Midbrain (tissue), 1 donor: Measurements from ENCODE around the gene ZNF580.

Experiments
- DNase-seq: peaks from one replicate; lab custom pipeline; 2025; lab: John Stamatoyannopoulos, UW

The ZNF580 gene

DNA sequence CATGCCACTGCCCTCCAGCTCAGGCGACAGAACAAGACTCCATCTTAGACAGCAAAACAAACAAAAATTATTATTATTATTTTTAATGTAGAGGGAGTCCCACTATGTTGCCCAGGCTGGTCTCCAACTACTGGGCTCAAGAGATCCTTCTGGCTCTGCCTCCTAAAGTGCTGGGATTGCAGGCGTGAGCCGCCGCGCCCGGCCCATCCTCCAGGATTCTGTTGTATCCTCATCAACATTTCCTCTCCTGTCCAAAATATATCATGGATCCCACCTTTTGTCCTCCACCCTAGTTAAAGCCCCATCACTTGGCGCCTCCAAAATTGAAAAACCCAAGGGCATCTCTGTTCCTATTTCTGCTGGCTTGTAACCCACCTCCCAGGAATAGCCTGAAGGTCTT is 17.7 kb upstream of the ZNF580 start:
- no peak for DNase-seq

DNA sequence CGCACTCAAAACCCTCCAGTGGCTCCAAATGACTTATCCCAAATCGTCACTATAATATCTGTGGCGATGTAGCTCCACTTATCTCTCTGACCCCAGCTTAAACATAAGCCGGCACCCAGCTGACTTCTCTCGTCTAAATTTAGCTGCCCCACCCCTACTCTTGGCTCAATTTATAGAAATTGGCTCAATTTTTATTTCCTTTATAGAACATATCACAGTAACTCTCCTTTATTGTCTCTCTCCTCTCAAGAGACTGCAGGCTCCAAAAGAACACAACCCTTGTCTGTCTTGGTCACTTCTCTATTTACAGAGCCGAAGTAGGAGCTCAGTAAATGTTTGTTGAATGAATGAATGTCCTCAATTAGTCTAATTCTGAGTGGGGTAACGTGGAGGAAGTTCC is 17.2 kb upstream of the ZNF580 start:
- DNase-seq, result no peak

DNA sequence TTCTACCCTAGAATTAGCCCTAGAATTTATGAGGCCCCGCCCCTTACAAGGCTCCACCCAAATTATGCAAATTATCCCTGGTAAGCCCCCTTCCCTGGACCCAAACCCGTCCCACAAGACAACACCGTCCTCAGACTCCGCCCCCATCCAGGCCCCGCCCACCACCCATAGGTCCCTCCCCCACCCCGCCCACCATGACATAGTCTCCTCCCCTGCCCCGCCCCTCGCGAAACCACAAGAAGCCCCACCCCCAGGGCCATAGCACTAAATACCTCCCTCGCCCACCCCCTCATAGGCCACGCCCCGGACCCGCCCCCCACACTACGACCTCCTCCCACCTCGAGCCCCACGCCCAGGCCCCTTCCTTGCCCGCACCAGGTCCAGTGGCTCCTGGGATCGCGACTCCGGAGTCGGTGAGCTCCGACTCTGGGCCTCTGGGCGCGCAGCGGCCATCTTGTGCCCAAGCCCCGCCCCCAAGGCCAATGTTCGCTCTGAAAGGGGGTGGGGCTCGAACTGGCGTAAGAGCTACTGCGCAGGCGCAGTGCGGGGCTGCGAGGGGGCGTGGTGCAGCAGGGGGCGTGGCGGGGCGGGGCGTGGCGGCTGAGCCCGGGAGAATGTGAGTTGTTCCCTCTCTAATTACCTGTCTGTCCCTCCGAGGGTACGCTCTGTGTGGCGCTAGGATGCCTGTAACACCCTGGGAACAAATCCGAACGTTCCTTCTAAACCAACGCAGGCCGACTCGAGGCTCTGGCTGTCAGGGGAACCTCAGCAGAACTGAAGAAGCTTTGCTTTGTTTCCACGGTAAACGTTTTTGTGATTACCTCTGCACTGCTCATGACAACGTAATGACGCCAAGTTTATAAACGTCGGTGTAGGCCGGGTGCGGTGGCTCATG is 16.4 kb upstream of the ZNF580 start, which contains the start of gene ZNF784:
Gene ZNF784 (minus strand): TSS at position 458 of the 895 bp plus-strand sequence. CDS start 5 bp downstream, at position 453.
- DNase-seq, result peak; percentile 93

DNA sequence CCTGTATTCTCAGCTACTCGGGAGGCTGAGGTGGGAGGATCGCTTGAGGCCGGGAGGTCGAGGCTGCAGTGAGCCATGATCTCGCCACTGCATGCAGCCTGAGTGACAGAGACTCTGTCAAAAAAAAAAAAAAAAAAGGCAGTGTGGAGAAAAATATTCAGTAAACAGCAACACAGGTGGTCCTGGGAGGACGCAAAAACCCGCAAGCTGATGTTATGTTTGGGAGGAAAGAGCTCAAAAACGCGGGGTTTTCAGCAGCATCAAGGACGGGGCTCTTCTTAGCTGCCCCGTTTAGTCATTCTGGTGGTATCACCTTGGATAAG is 15.8 kb upstream of the ZNF580 start:
- DNase-seq, result no peak

DNA sequence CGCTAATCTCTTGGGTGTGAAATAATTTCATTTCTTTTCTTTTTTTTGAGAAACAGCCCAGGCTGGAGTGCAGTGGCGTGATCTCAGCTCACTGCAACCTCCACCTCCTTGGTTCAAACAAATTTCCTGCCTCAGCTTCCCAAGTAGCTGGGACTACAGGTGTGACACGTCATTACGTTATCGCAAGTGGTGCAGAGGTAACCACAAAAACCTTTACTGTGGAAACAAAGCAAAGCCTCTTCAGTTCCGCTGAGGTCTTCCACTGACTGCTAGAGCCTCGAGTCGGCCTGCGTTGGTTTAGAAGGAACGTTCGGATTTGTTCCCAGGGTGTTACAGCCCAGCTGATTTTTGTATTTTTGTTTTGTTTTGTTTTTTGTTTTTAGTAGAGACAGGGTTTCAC is 14.5 kb upstream of the ZNF580 start:
- no peak for DNase-seq

DNA sequence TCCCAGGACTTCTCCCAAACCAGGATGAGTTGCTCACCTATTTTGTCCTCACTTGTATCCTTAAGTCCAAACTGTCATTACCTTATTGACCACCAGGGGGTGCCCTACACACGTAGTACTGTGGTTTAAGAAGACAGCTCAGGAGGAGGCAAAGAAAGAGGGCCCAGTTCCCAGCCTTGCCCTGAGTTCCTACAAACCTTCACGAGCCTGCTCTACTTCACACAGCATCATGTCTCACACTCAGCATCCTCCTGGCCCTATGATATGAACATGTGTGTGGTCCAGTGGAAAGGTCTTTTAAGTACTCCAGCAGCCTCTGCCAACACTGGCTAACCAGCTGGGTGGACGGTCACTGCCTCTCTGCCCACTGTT is 8.4 kb upstream of the ZNF580 start:
- DNase-seq, result peak; percentile 91

DNA sequence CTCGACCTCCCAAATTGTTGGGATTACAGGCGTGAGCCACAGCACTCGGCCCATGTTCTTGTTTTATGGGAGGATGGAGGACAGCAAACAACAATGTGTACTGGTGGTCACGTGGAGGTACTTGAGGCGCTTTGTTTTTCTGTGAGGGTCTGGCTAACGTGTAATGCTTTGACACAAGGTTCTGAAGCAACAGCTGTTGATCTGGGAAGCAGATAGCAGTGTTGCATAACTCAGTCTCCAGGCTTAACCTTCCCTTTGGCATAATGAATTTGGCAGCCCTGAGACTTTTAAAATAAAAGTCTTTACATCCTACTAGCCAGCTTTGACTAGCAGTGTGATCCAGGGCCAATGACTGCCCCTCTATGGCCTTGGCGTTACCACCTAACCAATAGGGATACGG is 6.9 kb upstream of the ZNF580 start:
- no peak for DNase-seq

DNA sequence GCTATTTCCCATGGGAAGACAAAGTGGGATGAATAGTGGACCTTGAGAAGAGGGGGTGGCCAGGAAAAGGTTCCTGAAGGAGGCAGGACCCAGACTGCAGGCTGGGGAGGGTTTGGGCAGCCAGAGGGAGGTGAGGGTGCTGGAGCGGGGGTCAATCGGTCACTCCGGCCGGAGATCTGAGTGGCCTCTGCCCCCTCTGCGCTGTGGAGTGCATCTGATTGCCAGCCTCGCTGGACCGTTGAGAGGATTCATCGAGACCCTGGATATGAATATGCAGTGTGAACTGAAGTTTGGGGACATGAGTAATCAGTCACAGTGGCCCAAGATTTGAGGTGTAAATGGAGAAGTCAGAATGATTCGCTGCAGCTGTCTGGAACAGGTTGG is 5.5 kb upstream of the ZNF580 start:
- DNase-seq, result no peak

DNA sequence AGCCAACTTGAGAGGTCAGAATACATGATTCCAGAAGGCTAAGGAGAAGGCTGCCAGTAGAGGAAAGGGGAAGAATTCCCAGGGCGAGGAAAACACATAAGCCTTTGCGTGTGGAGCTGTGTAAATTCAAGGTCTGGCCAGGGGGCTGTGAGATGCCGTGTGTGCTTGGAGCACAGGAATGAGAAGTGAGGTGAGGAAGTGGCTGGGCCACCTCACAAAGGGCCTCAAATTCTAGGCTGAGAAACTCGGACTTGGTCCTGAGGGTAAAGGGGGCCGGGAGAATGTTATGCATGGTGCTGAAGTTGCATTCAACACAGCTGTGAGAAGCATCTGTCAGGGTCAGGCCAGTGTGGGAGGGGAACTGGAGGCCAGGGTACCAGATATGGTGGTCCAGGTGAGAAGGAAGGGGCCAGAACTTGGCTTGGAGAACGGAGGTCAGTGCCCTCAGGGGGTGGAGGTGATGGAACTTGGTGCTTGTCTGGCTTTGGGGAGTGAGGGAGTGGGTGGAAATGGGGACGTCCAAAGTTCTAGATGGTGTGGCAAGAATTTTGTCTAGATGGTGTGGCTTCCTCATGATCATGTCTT is 4.9 kb upstream of the ZNF580 start:
- DNase-seq, result no peak

DNA sequence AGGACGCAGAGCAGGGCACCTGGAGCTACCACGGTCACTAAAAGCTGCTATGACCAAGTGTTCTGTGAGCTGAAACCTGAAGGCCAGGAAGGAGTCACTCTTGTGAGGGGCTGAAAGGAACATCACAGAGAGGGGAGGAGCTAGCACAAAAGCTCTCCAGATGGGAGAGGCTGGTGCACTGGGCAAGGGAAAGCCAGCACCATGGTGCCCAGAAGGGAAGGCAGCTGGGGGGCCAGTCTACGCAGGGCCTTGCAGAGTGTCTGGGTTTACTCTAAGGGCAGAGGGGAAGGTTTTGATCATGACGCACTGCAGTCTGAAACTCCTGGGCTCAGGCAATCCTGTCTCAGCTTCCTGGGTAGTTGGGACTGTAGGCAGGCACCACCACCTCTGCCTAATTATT is 4.1 kb upstream of the ZNF580 start:
- no peak for DNase-seq

DNA sequence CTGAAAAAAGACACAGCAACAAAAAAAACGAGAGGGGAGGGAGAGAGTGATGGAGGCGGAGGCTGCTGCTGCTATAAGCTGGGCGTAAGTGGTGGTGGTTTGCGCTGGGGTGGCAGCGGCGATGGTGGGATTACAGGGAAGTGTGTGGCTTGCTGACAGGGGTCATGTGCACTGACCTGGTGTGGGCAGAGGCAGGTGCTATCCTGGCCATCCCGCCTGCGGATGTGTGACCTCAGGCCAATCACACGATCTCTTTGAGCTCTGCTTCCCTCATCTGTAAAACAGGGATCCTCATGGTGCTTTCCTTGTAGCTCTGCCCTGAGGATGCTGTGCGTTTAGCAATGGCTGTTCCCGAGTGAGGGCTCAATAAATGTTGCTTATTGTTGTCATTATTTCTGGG is 3.3 kb upstream of the ZNF580 start:
- DNase-seq, result no peak

DNA sequence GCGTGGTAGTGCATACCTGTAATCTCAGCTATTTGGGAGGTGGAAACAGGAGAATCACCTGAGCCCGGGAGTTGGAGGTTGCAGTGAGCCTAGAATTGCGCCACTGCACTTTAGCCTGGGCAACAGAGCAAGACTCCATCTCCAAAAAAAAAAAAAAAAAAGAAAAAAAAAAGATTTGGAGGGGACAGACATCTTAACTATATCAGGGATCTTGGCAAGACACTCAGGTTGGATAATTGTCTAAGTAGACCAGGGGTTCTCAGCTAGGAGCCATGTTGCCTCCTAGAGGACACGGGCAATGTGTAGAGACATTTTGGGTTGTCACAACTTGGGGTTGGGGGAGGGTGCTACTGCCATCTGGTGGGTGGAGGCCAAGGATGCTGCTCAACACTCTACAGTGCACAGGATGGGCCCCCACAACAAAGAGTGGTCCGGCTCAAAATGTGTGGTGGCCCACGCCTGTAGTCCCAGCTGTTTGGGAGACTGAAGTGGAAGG is 1.9 kb upstream of the ZNF580 start:
- no peak for DNase-seq

DNA sequence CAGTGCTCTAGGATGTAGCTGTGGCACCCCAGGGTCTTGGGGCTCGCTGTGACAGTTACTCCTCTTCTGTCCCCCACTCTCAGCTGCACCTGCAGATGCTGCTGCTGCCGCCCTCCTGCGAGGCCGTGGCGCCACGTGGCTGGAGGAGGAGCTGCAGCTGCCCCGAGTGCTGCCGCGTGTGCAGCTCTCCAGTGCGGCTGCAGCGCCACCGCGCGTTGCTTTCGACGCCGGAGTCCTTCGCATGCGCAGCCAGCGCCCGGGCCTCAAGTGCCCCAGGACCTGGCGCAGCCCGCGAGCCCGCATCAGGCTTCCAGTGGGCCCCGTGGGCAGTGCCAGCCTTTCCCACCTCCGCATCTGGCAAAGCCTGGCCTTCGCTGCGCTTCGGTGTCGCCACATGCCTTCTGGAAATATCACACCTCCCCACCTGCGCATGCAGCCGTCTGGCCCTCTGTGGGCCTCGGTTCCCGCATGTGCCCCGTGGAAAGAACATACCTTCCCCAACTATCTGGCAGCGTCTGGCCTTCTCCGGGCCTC is 692 bp upstream of the ZNF580 start:
- peak; percentile 42 for DNase-seq

DNA sequence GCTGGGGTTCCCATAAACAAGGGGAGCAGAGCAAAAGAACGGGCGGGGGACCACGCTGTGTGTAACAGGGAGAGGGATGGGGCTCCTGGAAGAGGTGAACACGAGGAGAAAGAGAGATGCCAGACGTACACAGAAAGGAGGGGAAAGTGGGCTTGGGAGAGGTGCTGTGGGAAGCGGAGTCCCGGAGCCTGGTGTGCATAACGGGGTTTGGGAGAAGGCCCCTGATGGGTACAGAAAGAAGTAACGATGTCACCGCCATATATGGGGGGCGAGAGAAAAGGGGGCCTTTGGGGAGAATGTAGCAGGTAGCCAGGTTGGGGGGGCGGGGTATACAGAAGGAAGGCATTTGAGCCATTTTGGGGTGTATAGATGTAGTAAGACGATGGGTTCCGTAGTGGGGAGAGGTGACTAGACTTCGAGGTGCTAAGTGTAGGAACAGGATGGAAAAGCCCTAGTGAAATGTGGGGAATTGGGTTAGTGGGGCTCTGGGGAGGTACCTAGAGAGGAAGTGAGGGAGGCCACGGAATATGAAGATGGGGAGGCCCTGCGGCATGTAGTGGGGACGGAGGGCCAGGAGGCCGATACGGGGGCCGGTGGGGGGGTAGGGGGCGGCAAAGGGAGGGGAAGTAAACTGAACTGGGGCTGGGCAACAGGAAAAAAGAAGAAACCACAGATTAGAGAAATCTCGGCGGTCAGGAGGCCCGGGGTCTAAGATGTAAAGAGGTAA is 787 bp downstream of the ZNF580 start:
- peak; percentile 53 for DNase-seq

DNA sequence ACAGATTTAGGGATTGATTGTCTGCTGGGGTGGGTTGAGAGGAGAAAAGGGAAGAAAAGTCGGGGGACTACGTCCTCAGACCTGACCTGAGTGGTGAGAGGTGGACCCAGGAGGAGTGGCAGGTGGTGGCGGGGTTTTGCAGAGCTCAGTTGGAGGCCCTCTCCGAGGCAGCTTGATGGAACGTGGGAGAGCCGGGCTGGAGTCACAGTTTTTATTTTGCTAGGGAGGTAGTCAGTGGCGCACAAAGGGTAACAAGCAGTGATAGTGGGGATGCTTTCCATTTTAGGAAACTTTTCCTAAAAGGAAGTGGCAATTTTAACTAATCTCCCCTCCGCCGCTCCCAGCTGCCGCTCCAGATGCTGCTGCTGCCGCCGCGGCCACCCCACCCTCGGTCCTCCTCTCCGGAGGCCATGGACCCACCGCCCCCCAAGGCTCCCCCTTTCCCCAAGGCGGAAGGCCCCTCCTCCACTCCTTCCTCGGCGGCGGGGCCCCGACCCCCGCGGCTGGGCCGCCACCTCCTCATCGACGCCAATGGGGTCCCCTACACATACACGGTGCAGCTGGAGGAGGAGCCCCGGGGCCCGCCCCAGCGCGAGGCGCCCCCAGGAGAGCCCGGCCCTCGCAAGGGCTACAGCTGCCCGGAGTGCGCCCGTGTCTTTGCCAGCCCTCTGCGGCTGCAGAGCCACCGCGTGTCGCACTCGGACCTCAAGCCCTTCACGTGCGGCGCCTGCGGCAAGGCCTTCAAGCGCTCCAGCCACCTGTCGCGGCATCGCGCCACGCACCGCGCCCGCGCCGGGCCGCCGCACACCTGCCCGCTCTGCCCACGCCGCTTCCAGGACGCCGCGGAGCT is 1.6 kb downstream of the ZNF580 start:
- DNase-seq, result no peak

DNA sequence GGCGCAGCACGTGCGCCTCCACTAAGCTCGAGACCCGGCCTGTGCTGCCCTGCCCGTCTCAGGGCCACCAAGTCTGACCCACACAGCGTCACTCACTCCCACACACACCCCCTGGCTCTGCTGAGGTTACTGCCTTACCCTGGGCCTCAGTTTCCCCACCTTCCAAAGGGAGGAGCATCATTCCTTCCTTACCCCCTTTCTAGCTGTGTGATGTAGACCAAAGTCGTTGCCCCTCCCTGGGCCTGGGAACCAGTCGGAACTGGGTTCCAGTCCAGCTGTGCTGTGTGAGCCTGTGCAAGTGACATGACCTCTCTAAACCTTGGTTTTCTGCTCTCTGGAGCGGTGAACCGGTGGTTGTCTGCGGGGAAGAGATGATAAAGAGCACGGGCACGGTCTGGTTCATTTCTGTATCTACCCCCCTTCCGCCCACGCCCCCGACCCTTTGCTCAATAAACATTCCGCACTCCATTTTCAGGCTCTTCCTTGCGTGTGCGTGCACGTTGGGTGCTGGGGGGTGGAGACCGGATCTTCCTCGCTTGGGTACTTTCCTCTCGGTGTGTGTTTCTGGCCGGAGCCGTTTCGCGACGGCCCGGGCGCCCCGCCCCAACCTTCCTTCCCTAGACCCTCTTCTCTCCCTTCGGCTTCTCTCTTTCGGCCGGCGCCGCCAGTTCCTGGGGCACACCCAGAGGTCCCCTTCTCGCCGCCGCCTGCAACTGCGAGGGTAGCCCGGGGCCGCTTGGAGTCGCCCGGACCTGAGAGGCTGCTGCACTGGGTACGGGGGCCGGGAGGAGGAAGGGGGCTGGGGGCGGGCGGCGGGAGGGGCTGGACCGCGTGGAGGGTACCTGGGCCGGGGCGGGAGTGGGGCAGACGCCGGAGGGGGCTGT is 2.4 kb downstream of the ZNF580 start, which contains the start of gene ZNF581:
Gene ZNF581 (plus strand): TSS at position 647 of the 884 bp plus-strand sequence. CDS start 923 bp downstream, outside the sequence.
- DNase-seq, result peak; percentile 68

DNA sequence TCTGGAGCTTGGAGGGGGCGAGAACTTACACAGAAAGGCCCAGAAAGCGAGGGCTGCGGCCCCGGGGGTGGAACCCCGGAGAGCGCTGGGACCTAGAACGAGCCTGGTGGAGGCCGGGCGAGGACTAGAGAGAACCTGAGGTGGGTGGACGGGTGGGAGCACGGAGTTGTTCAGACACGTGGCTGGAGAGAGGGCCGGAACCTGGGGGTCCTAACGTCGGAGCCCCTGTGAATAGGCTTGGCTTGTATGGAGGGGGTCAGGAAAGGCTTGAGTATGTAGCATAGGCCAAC is 3.0 kb downstream of the ZNF580 start:
- no peak for DNase-seq

DNA sequence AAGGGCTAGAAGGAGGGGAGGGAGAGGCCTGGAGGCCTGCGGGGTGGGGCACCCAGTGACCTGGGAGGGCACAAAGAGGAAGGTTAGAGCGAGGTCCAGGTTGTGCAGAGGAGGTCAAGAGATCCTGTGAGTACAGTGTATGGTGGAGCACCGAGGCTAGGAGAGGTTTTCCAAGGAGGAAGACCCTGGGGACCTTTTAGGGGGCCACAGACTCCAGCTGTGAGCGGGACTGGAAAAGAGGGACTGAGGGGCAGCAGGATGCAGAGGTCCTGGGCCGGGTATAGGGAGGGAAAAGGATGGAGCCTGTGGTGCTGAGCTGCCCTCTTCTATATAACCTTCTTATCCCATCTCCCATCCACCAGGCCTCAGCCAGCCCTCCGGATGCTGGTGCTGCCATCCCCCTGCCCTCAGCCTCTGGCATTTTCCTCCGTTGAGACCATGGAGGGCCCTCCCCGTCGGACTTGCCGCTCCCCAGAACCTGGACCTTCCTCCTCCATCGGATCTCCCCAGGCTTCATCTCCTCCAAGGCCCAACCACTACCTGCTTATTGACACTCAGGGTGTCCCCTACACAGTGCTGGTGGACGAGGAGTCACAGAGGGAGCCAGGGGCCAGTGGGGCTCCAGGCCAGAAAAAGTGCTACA is 3.5 kb downstream of the ZNF580 start:
- DNase-seq, result no peak

DNA sequence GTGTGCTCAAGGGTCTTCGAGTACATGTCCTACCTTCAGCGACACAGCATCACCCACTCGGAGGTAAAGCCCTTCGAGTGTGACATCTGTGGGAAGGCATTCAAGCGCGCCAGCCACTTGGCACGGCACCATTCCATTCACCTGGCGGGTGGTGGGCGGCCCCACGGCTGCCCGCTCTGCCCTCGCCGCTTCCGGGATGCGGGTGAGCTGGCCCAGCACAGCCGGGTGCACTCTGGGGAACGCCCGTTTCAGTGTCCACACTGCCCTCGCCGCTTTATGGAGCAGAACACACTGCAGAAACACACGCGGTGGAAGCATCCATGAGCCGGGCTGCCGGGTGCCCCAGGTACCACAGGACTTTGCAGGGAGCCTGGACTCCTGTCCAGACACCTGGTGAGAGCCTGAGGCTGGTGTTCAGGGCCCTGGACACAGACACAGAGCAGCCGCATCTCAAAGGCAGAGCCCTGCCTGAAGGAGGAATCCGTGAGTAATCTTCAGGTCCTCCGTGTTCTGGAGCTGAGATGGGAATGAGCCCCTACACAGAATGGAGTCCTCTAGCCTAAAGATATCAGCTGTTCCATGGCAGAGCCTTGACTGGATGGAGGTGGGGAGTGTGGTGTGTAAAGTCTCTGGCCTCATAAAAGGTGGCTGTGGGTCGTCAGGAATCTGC is 4.2 kb downstream of the ZNF580 start:
- DNase-seq, result no peak

DNA sequence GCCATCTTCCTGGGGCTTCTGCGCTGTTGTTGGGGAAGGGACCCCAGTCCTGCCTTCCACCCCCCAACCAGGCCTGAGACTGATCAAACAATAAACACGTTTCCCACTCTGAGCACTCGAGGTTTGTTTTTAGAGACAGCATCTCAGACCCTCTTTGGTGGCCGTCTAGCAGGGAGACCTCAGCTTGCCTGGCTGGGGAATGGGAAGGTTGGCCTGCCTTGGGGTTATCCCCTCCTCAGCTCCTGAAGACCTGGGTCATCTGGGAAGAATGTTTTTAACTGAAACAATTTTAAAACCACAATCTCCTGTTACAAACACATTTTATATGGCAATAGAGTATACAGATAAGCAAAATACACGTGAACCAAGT is 4.7 kb downstream of the ZNF580 start:
- no peak for DNase-seq
